ENCODE data around the gene TMEM208. TPM values are rescaled to one million over a fixed set of nuclear protein-coding genes. Genes with fewer than 3 reads are reported as not detected.

The TMEM208 gene
- total and polyA plus RNA-seq, 2 of the 13 experiments (the other 11 are each of a cell fraction or from before 2014, with no cell fraction given), result 58.8 to 72.9 TPM

- no peak for TF ChIP-seq ZBTB40 (IDR thresholded peaks at IDR 0.05)
- no peak for TF ChIP-seq ZBTB40 (CRISPR knock-in tag; IDR thresholded peaks at IDR 0.05)
- TF ChIP-seq EEA1 (CRISPR knock-in tag; IDR thresholded peaks at IDR 0.05; ENCODE audit: borderline replicate concordance), result no peak
- TF ChIP-seq ZNF230 (CRISPR knock-in tag; IDR thresholded peaks at IDR 0.05), result no peak
- TF ChIP-seq HHEX (CRISPR knock-in tag; IDR thresholded peaks at IDR 0.05), result no peak
- no peak; the same call in 1 of the 2 replicates for TF ChIP-seq ZNF784 (CRISPR knock-in tag; IDR thresholded peaks at IDR 0.05; ENCODE audit: borderline replicate concordance)
- no peak for TF ChIP-seq MAZ (IDR thresholded peaks at IDR 0.05; ENCODE audit: borderline replicate concordance, low read depth, low read length)
- no peak for TF ChIP-seq MAZ (CRISPR knock-in tag; IDR thresholded peaks at IDR 0.05; ENCODE audit: low read depth)
Observed at GRCh38 chr16:67227567-67227921, 614 bp downstream of the TMEM208 start (continued).

Data from HepG2 (cell line).